SK-N-MC (cell line): Measurements from ENCODE around the gene EDARADD.

ENCODE experiments used
- DNase-seq: peaks from one replicate; pipeline ENCODE4 v3.0.0-alpha.2; 2011; ENCODE audit warnings: low read depth, low spot score
- H3K27ac ChIP-seq: fragments of 200-600 bp; sonication (generic); 2 replicates; pipeline ENCODE4 v1.5.1; 2016; ENCODE audit warnings: mixed run types
- H3K36me3 ChIP-seq: fragments of 200-600 bp; sonication (generic); 2 replicates; pipeline ENCODE4 v1.6.1; 2017; ENCODE audit warnings: antibody characterized with exemption, low read length, mixed read lengths; ENCODE audit not compliant: insufficient read depth
- H3K4me3 ChIP-seq: fragments of 200-600 bp; sonication (generic); 2 replicates; pipeline ENCODE4 v1.5.1; 2016
- H3K9ac ChIP-seq: fragments of 200-600 bp; sonication (generic); 2 replicates; pipeline ENCODE4 v1.8.0; 2017; ENCODE audit warnings: mixed run types, mixed read lengths; ENCODE audit not compliant: insufficient read length
- H3K9me3 ChIP-seq: fragments of 200-600 bp; sonication (generic); 2 replicates; pipeline ENCODE4 v1.6.1; 2017; ENCODE audit warnings: low read depth, mild to moderate bottlenecking, antibody characterized with exemption, low read length, moderate library complexity, mixed read lengths
- EZH2 ChIP-seq: fragments of 200-600 bp; sonication (generic); IDR thresholded peaks from one replicate; pipeline ENCODE4 v1.6.1; 2017; ENCODE audit warnings: antibody characterized with exemption
- FOXP2 ChIP-seq: optimal IDR thresholded peaks from 2 replicates; pipeline ENCODE3; 2011; ENCODE audit warnings: mild to moderate bottlenecking, moderate library complexity; ENCODE audit not compliant: insufficient read depth; ENCODE audit errors: extremely low read length, control extremely low read depth
- POLR2AphosphoS5 ChIP-seq: IDR thresholded peaks from 2 replicates; pipeline ENCODE4 v1.6.1; 2012; ENCODE audit warnings: mild to moderate bottlenecking, low read depth, low read length, borderline replicate concordance

The EDARADD gene

GRCh38 chr1:236429715-236430274 is 35.7 kb downstream of the EDARADD start:
- TF ChIP-seq FOXP2 = no peak
- no peak for TF ChIP-seq POLR2AphosphoS5
- TF ChIP-seq EZH2 = no peak
- H3K36me3 ChIP-seq = no peaks in the 10 kb centered on the region
- H3K27ac ChIP-seq = no peak overlapping the region
- H3K9ac ChIP-seq = no peak overlapping the region
- no peaks in the 10 kb centered on the region for H3K9me3 ChIP-seq
- no peak for DNase-seq
- H3K4me3 ChIP-seq = no peak overlapping the region

GRCh38 chr1:236433819-236434315 is 39.8 kb downstream of the EDARADD start:
- TF ChIP-seq FOXP2 (no peak), EZH2 (no peak), POLR2AphosphoS5 (no peak)
- H3K4me3 ChIP-seq = no peak overlapping the region
- H3K36me3 ChIP-seq = no peaks in the 10 kb centered on the region
- H3K9ac ChIP-seq = no peak overlapping the region
- DNase-seq = no peak
- H3K9me3 ChIP-seq = no peaks in the 10 kb centered on the region
- H3K27ac ChIP-seq = no peak overlapping the region

GRCh38 chr1:236438614-236439013 is 44.5 kb downstream of the EDARADD start:
- Histone ChIP-seq H3K36me3 (no peaks in the 10 kb centered on the region), H3K4me3 (no peak overlapping the region), H3K9me3 (no peaks in the 10 kb centered on the region), H3K9ac (no peak overlapping the region), H3K27ac (no peak overlapping the region)
- TF ChIP-seq EZH2 (no peak), FOXP2 (no peak), POLR2AphosphoS5 (no peak)
- no peak for DNase-seq

GRCh38 chr1:236440373-236440772 is 46.3 kb downstream of the EDARADD start:
- no peak overlapping the region for H3K9ac ChIP-seq
- H3K9me3 ChIP-seq = no peaks in the 10 kb centered on the region
- H3K27ac ChIP-seq = no peak overlapping the region
- H3K4me3 ChIP-seq = no peak overlapping the region
- no peaks in the 10 kb centered on the region for H3K36me3 ChIP-seq
- no peak for DNase-seq
- no peak for TF ChIP-seq FOXP2
- no peak for TF ChIP-seq POLR2AphosphoS5
- TF ChIP-seq EZH2 = no peak

- no peak overlapping the region for H3K9ac ChIP-seq
- TF ChIP-seq EZH2 = no peak
- TF ChIP-seq POLR2AphosphoS5 = no peak
- no peak for TF ChIP-seq FOXP2
- H3K36me3 ChIP-seq = no peaks in the 10 kb centered on the region
- no peak overlapping the region for H3K4me3 ChIP-seq
- H3K27ac ChIP-seq = no peak overlapping the region
- no peak for DNase-seq
- H3K9me3 ChIP-seq = no peaks in the 10 kb centered on the region
Observed at GRCh38 chr1:236450779-236451178, 56.7 kb downstream of the EDARADD start.

GRCh38 chr1:236451796-236452373 is 57.8 kb downstream of the EDARADD start:
- Histone ChIP-seq H3K27ac (no peak overlapping the region), H3K36me3 (no peaks in the 10 kb centered on the region), H3K9me3 (no peaks in the 10 kb centered on the region), H3K9ac (no peak overlapping the region), H3K4me3 (no peak overlapping the region)
- no peak for TF ChIP-seq POLR2AphosphoS5
- TF ChIP-seq FOXP2 = no peak
- no peak for TF ChIP-seq EZH2
- DNase-seq = no peak

GRCh38 chr1:236455243-236455642 is 61.2 kb downstream of the EDARADD start:
- H3K9ac ChIP-seq = no peak overlapping the region
- H3K9me3 ChIP-seq = no peaks in the 10 kb centered on the region
- no peak for DNase-seq
- no peak overlapping the region for H3K4me3 ChIP-seq
- no peaks in the 10 kb centered on the region for H3K36me3 ChIP-seq
- H3K27ac ChIP-seq = 0 out of 2 replicates have a peak overlapping the region, but pooled peaks have one; percentile 9
- TF ChIP-seq POLR2AphosphoS5 = no peak
- no peak for TF ChIP-seq EZH2
- TF ChIP-seq FOXP2 = no peak

GRCh38 chr1:236457775-236458174 is 63.7 kb downstream of the EDARADD start:
- Histone ChIP-seq H3K9ac (no peak overlapping the region), H3K9me3 (no peaks in the 10 kb centered on the region), H3K36me3 (no peaks in the 10 kb centered on the region), H3K4me3 (no peak overlapping the region), H3K27ac (no peak overlapping the region)
- no peak for DNase-seq
- no peak for TF ChIP-seq POLR2AphosphoS5
- no peak for TF ChIP-seq EZH2
- TF ChIP-seq FOXP2 = no peak

GRCh38 chr1:236458996-236459395 is 64.9 kb downstream of the EDARADD start:
- no peak overlapping the region for H3K9ac ChIP-seq
- DNase-seq = no peak
- no peak overlapping the region for H3K4me3 ChIP-seq
- H3K36me3 ChIP-seq = no peaks in the 10 kb centered on the region
- TF ChIP-seq POLR2AphosphoS5 = no peak
- TF ChIP-seq FOXP2 = no peak
- TF ChIP-seq EZH2 = no peak
- H3K27ac ChIP-seq = no peak overlapping the region
- H3K9me3 ChIP-seq = no peaks in the 10 kb centered on the region
